Liver (tissue), 3 donors: ENCODE measurements around the gene ALCAM.

Experiments used
- EGR1 ChIP-seq, 2 donors: IDR thresholded peaks; 2 replicates each; pipeline ENCODE4 v1.6.1; 2016 to 2018; ENCODE audit warnings: antibody characterized with exemption in 2 of 2, low read depth in 2 of 2
- FOXA1 ChIP-seq: IDR thresholded peaks from 2 replicates; pipeline ENCODE4 v1.6.1; 2016; ENCODE audit warnings: antibody characterized with exemption
- JUND ChIP-seq, 2 donors: IDR thresholded peaks; 2 replicates each; pipeline ENCODE4 v1.6.1; 2016; ENCODE audit warnings: antibody characterized with exemption in 2 of 2
- MAX ChIP-seq: IDR thresholded peaks from 2 replicates; pipeline ENCODE4 v1.6.1; 2016; ENCODE audit warnings: antibody characterized with exemption
- REST ChIP-seq: IDR thresholded peaks from 2 replicates; pipeline ENCODE4 v1.6.1; 2016; ENCODE audit warnings: antibody characterized with exemption, mild to moderate bottlenecking
- SP1 ChIP-seq: IDR thresholded peaks from 2 replicates; pipeline ENCODE4 v1.6.1; 2018; ENCODE audit warnings: antibody characterized with exemption, mild to moderate bottlenecking
- TAF1 ChIP-seq: conservative IDR thresholded peaks from 2 replicates; pipeline ENCODE4 v1.6.1; 2016; ENCODE audit warnings: antibody characterized with exemption, mild to moderate bottlenecking
- YY1 ChIP-seq: IDR thresholded peaks from 2 replicates; pipeline ENCODE4 v1.6.1; 2016; ENCODE audit warnings: antibody characterized with exemption, mild to moderate bottlenecking
- ZBTB33 ChIP-seq: IDR thresholded peaks from 2 replicates; pipeline ENCODE4 v1.6.1; 2016; ENCODE audit warnings: antibody characterized with exemption
- TF ChIP-seq, protein P1 (sequence below): fragments of 150-350 bp; IDR thresholded peaks from 2 replicates; pipeline ENCODE4 v1.5.1; 2017; ENCODE audit warnings: improper control_type of control experiment, low read depth, low read length; ENCODE audit not compliant: missing input control
- donor health status: healthy.
- donor health status: healthy.

- TF ChIP-seq YY1, result no peak
- TF ChIP-seq FOXA1, result no peak
- TF ChIP-seq, protein P1, sequence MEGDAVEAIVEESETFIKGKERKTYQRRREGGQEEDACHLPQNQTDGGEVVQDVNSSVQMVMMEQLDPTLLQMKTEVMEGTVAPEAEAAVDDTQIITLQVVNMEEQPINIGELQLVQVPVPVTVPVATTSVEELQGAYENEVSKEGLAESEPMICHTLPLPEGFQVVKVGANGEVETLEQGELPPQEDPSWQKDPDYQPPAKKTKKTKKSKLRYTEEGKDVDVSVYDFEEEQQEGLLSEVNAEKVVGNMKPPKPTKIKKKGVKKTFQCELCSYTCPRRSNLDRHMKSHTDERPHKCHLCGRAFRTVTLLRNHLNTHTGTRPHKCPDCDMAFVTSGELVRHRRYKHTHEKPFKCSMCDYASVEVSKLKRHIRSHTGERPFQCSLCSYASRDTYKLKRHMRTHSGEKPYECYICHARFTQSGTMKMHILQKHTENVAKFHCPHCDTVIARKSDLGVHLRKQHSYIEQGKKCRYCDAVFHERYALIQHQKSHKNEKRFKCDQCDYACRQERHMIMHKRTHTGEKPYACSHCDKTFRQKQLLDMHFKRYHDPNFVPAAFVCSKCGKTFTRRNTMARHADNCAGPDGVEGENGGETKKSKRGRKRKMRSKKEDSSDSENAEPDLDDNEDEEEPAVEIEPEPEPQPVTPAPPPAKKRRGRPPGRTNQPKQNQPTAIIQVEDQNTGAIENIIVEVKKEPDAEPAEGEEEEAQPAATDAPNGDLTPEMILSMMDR, result no peak
- no peak for TF ChIP-seq REST
- no peak for TF ChIP-seq EGR1 (IDR thresholded peaks at IDR 0.05; ENCODE audit: low read depth in 2 of 2)
- TF ChIP-seq JUND (IDR thresholded peaks at IDR 0.05), result no peak
- no peak for TF ChIP-seq ZBTB33
- no peak for TF ChIP-seq MAX
- no peak for TF ChIP-seq SP1
- no peak for TF ChIP-seq TAF1
These were observed 148.7 kb downstream of the ALCAM start for GRCh38 chr3:105515372-105515771.
